ENCODE data around the gene C1orf198. TPM values are rescaled to one million over a fixed set of nuclear protein-coding genes. Genes with fewer than 3 reads are reported as not detected.

Gene C1orf198
- polyA plus RNA-seq, 1 experiment, result 52.7 TPM

DNA sequence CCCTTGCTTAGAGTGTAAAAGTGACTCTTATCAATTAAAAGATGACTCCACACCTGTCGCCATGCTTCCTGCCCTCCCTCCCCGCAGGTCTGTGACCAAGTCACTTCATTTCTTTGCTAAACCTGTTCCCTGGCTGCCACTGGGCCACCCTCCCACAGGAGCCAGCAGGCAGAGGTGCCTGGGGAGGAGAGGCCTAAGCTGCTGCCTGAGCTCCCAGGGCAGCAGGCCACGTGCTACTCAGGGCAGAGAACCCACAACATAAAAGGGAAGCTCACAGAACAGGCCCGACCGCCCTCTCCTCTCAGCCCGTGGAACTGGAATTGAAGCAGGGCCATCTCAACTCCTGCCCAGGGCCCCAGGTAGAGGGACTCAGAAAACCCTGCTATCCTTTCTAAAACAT lies 4.9 kb downstream of the C1orf198 start:
- ChIA-PET CTCF (no interaction called here), POLR2A (no interaction called here)
- Histone ChIP-seq H3K9me3 (ENCODE audit: control insufficient read depth, insufficient read depth, low read length) (no peaks in the 10 kb centered on the region), H3K27ac (ENCODE audit: low read depth, low read length) (no peak overlapping the region), H3K27me3 (ENCODE audit: control insufficient read depth, insufficient read depth, low read length) (peaks cover 2% of the 10 kb centered on the region), H3K4me3 (ENCODE audit: low read depth, low read length) (no peak overlapping the region)
- no peak for DNase-seq (ENCODE audit: low read depth, low spot score)
- TF ChIP-seq, protein P1, sequence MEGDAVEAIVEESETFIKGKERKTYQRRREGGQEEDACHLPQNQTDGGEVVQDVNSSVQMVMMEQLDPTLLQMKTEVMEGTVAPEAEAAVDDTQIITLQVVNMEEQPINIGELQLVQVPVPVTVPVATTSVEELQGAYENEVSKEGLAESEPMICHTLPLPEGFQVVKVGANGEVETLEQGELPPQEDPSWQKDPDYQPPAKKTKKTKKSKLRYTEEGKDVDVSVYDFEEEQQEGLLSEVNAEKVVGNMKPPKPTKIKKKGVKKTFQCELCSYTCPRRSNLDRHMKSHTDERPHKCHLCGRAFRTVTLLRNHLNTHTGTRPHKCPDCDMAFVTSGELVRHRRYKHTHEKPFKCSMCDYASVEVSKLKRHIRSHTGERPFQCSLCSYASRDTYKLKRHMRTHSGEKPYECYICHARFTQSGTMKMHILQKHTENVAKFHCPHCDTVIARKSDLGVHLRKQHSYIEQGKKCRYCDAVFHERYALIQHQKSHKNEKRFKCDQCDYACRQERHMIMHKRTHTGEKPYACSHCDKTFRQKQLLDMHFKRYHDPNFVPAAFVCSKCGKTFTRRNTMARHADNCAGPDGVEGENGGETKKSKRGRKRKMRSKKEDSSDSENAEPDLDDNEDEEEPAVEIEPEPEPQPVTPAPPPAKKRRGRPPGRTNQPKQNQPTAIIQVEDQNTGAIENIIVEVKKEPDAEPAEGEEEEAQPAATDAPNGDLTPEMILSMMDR (IDR thresholded peaks at IDR 0.05; ENCODE audit: low read depth, low read length), result no peak

DNA sequence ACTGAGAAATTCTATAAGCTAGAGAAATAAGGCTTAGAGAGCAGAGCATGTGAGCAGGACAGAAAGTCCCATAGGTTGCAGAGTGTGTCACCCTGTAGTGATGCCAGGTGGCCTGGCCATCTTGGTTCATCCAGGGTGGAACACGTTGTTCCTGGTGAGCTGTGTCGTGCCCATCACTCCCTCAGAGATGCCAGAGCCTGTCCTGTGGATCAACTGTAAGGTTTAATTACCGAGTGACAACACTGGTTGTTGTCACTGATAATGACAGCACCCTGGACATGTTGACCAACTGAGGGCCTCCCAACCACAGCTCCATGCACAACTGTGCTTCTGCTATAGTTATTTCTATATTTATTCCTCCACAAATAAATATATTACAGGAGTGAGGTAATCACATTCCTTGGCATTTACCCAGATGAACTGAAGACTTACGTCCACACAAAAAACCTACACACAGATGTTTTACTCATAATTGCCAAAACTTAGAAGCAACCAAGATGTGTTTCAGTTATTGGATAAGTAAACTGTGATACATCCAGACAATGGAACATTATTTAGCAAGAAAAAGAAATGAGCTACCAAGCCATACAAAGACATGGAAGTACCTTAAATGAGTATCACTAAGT lies 6.2 kb downstream of the C1orf198 start:
- DNase-seq (ENCODE audit: low read depth, low spot score), result peak; percentile 73
- POLR2A ChIA-PET, result no interaction called here
- TF ChIP-seq, protein P1 (IDR thresholded peaks at IDR 0.05; ENCODE audit: low read depth, low read length), result no peak
- H3K27me3 ChIP-seq (ENCODE audit: control insufficient read depth, insufficient read depth, low read length), result peaks cover 2% of the 10 kb centered on the region
- H3K27ac ChIP-seq (ENCODE audit: low read depth, low read length), result no peak overlapping the region
- no peaks in the 10 kb centered on the region for H3K9me3 ChIP-seq (ENCODE audit: control insufficient read depth, insufficient read depth, low read length)
- CTCF ChIA-PET, result interaction anchor here (1.3 kb wide), 1 partner anchor 349 kb away, joined by 3 read pairs; no protein-coding TSS in a partner anchor
- H3K4me3 ChIP-seq (ENCODE audit: low read depth, low read length), result no peak overlapping the region

DNA sequence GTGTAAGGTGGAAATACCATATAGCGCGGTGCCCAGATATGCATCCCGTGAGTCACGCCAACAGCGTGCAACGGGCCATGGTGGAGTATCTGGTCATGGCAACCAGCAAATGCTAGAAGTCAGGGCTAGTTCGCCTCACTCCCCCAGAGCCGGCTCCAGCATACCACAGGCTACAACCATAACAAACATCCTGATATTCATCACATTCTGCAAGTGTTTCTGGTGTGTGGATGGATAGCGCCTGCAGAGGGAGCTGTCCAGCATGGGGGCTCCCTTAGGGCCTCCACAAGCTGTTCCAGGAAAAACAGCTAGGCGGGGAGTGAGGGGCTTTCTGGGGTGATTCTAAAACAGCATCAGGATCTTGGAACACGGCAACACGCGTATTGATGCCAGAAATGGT lies 6.8 kb downstream of the C1orf198 start:
- TF ChIP-seq, protein P1 (IDR thresholded peaks at IDR 0.05; ENCODE audit: low read depth, low read length), result peak; percentile 20; the same call in 1 of the 2 replicates
- no peak overlapping the region for H3K27ac ChIP-seq (ENCODE audit: low read depth, low read length)
- no peak overlapping the region for H3K4me3 ChIP-seq (ENCODE audit: low read depth, low read length)
- peaks cover 2% of the 10 kb centered on the region for H3K27me3 ChIP-seq (ENCODE audit: control insufficient read depth, insufficient read depth, low read length)
- ChIA-PET CTCF (interaction anchor here (1.3 kb wide), 1 partner anchor 350 kb away, joined by 3 read pairs; no protein-coding TSS in a partner anchor), POLR2A (no interaction called here)
- H3K9me3 ChIP-seq (ENCODE audit: control insufficient read depth, insufficient read depth, low read length), result no peaks in the 10 kb centered on the region
- no peak for DNase-seq (ENCODE audit: low read depth, low spot score)

DNA sequence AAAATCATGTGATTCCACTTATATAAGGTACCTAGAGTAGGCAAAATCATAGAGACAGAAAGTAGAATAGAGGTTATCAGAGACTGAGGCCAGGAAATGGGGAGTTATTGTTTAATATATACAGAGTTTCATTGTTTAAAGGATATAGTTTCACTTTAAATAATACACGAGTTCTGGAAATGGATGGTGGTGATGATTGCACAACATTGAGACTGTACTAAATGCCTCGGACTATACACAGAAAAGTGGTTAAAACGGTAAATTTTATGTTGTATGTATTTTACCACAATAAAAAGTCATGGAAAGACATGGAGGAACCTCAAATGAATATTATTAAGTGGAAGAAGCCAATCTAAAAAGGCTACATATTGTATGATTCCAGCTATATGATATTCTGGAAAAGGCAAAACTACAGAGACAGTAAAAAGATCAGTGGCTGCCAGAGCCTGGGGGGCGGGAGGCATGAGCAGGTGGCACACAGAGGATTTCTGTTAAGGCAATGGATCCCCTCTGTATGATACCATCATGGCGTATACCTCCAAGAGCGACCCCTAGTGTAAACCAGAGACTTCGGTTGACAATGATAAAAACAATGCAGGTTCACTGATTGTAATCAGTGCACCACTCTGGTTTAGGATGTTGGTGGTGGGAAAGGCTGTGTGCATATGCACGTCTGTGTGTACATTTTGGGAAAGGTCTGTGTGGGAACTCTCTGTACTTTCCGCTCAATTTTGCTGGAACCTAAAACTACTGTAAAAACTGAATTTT lies 7.5 kb downstream of the C1orf198 start:
- TF ChIP-seq, protein P1 (IDR thresholded peaks at IDR 0.05; ENCODE audit: low read depth, low read length), result no peak
- Histone ChIP-seq H3K27me3 (ENCODE audit: control insufficient read depth, insufficient read depth, low read length) (peaks cover 2% of the 10 kb centered on the region), H3K9me3 (ENCODE audit: control insufficient read depth, insufficient read depth, low read length) (no peaks in the 10 kb centered on the region), H3K27ac (ENCODE audit: low read depth, low read length) (no peak overlapping the region), H3K4me3 (ENCODE audit: low read depth, low read length) (no peak overlapping the region)
- POLR2A ChIA-PET, result no interaction called here
- CTCF ChIA-PET, result no interaction called here
- no peak for DNase-seq (ENCODE audit: low read depth, low spot score)
